HS-5 (cell line): ENCODE data around the gene CORO1A.
"Not testable (repeated sequence)": the region's sequence is repeated elsewhere in the genome, so short reads cannot be mapped to it uniquely, and the experiment has no call there.

Source experiments
- DNase-seq: peaks from one replicate; pipeline ENCODE4 v3.0.0-alpha.2; 2012; ENCODE audit warnings: low read depth

Gene CORO1A

DNA sequence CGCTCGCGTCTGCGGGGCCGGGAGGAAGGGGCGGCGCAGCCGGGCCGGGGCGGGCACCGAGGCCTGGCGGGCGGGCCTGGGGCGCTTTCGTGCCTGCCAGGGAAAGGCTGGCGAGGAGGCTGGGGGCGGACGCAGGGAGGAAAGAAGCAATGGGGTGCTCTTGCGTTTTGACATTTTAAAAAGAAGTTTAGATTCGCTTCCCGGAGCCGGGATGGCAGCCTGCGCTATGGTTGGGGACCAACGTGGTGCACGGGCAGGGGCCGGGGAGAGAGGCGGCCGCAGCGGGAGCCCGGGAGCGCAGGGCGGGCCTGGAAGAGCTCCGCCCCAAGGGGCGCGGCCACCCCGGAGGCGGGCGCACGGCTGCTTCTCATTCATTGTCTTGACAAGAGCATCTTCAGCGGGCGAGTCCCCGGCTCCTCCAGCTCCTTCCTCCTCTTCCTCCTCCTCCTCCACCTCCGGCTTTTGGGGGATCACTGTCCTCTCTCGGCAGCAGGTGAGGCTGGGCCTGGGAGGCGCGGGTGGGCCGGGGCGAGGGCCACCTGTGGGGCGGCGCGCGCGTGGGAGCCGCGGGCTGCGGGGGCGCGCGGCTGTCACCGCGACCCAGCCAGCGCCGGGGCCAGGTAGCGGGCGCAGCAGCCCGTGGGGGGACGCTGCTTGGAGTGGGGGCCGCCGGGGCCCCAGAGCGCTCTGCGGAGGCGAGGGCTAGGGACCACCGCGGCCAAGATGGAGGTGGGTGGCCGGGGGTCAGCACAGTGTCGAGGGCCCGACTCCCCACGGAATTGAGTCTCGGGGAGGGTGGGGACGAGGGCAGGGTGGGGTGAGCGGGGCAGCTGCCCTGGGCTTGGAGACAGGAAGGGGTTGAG lies at the start of gene CORO1A:
CORO1A (plus strand) TSS at position 370 of the 863 bp plus-strand sequence. CDS start 1,608 bp downstream, outside the sequence.
- DNase-seq = peak; percentile 28

DNA sequence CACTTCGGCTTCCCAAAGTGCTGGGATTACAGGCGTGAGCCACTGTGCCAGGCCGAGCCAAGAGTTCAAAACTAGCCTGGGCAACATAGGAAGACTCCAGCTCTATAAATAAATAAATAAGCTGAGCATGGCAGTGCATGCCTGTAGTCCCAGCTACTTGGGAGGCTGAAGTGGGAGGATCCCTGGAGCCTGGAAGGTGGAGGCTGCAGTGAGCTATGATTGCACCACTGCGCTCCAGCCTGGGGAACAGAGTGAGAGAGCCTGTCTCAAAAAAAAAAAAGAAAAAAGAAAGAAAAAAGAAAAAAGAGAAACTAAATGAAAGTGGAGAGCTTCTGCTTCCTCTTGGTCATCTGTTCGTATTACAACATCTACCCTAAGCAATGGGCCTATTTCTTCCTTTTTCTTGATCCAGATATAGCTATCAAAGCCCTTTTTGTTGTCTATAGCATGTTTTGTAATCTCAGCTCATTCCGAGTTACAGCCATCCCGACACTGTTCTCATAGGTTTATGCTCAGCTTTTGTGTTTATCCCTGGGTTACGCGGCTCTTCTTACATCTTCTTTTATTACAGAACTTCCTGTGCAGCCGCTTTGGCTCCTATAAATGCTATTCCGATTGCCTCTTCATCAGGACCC lies 46.3 kb upstream of the CORO1A start:
- no peak for DNase-seq

DNA sequence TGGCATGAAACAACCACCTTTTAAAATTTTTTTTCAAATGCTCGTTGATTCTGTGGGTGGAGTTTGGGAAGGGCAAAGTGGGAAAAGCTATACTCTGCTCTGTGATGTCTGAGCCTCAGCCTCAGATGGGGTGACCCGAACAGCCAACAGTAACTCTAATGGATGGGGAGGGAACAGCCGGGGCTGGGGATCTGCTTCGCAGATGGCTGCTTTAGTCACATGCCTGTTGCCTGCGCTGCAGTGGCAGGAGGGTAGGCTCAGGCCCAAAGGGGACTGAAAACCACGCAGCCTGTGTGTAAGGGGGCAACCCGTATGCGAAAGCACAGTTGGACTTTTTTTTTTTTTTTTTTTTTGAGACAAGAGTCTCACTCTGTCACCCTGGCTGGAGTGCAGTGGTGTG lies 45.5 kb upstream of the CORO1A start:
- DNase-seq = no peak

DNA sequence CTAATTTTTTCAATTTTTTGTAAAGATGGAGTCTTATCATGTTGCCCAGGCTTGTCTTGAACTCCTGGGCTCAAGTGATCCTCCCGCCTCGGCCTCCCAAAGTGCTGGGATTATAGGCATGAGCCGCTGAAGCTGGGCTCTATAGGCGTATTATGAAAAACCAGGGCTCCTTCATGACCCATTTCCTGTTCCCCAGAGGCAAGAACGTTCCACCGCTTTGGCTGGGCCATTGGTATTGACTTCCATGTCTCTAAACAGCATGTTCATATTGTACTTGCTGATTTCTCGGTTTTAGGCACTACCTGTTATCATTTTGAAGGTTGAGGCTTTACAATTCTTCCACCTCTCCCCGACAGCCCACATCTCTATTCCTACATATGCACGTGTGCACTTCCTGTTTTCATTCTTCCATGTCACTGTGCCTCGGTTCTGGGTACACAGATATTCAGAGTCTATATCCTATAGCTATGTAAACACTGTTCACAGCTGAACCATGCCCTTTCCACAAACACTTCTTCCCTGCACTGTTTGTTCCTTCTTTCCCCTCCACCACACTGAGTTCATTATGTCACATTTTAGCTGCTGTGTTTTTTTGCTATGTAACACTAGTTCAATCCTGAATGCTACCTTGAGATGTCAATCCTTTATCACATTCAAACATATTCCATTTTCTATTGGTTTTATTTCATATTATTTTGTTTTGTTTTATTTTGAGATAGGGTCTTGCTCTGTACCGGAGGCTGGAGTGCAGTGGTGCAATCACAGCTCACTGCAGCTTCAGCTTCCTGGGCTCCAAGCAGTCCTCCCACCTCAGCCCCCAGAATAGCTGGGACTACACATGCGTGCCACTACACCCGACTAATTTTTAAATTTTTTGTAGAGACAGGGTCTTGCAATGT lies 43.6 kb upstream of the CORO1A start:
- no peak for DNase-seq

DNA sequence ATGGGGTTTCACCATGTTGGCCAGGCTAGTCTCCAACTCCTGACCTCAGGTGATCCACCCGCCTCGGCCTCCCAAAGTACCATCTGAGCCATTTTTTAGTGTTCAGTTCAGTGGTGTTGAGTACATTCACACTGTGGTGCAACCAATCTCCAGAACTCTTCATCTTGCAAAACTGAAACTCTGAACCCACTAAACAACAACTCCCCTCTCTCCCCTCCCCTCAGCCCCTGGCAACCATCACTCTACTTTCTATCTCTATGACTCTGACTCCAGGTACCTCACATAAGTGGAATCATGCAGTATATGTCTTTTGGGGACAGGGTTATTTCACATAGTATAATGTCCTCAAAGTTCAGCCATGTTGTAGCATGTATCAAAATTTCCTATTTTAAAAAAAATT lies 41.7 kb upstream of the CORO1A start:
- no peak for DNase-seq

DNA sequence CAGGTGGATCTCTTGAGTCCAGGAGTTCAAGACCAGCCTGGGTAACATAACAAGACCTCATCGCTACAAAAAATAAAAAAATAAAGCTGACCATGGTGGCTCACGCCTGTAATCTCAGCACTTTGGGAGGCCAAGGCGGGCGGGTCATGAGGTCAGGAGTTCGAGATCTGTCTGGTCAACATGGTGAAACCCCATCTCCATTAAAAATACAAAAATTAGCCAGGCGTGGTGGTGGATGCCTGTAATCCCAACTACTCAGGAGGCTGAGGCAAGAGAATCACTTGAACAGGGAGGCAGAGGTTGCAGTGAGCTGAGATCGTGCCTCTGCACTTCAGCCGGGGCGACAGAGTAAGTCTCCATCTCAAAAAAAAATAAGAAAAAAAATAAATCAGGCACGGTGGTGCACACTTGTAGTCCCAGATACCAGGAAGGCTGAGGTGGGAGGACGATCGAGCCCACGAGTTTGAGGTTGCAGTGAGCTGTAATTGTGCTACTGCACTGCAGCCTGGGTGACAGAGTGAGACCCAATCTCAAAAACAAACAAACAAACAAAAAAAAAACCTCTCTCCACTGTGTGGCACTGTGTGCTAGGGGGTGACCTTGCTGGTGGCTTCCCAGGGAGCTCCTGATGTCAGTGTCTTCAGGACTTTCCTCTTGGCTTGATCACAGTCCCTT lies 40.6 kb upstream of the CORO1A start:
- no peak for DNase-seq

DNA sequence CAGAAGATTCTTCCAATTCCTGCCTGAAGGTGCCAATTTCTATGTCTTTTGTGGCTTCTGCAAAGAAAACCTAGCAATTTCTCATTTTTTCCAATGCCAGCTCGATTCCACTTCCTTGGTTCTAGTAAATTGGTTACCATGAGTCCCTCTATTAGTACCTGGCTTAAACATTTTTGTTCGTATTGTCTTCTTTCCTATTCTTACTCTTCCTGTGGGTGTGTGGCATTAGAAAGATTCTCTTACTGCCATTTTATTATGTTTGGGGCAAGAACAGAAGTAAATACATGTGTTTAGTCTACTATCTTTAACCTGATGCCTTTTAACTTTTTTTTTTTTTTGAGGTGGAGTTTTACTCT lies 40.1 kb upstream of the CORO1A start:
- no peak for DNase-seq

DNA sequence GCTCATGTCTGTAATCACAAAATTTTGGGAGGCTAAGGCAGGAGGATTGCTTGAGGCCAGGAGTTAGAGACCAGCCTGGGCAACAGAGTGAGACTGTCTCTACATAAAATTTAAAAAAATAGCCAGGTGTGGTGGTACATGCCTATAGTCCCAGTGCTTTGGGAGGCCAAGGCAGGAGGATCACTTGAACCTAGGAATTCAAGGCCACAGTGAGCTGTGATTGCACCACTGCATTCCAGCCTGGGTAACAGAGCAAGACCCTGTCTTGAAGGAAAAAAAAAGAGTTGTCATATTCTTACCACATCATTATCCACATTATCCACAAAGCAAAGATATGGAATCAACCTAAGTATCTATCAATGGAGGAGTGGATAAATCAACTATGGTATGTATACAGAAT lies 39.4 kb upstream of the CORO1A start:
- no peak for DNase-seq

DNA sequence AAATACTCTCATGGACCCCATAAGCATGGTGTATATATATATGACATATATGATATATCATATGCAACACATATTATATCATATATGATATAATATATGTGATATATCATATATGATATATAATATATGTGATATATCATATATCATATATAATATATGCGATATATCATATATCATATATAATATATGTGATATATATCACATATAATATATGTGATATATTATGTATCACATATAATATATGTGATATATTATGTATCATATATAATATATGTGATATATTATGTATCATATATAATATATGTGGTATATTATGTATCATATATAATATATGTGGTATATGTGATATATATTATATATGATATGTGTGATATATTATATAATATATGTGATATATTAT lies 38.5 kb upstream of the CORO1A start:
- no peak for DNase-seq

DNA sequence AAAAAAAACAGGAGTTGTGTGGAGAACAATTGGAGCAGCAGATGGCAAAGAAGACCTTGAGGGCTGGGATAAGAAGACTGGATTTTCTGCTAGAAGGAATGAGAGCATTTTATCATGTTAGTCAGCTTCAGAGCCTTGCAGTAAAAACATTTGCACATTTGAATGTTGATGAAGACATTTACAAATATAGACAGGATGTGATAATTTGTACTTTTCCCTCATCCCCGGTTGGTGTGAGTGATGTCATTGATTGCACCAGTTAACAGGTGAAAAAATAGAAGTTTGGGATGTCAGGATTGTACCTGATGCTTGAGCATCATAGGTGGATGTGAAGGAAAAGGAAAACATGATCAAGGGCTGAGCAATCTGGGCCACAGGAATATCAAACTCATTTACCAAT lies 37.7 kb upstream of the CORO1A start:
- DNase-seq = no peak

DNA sequence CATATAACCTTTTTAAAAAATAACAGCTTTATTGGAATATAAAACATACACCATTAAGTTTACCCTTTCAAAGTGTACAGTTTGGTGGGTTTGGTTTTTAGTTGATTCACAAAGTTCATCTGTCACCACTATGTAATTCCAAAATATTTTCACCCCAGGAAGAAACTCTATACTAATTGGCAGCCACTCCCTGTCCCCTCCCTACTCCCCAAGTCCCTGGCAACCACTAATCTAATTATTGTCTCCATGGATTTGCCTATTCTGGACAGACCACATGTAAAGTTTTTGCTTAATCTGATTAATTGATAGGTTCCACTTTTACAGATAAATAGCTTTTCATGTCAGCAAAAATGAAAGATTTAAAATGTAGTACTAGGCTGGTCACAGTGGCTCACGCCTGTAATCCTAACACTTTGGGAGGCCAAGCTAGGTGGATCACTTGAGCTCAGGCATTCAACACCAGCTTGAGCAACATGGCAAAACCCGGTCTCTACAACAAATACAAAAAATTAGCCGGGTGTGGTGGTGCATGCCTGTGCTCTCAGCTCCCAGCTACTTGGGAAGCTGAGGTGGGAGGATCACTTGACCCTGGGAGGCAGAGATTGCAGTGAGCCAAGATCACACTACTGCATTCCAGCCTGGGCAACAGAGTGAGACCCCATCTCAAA lies 35.4 kb upstream of the CORO1A start:
- no peak for DNase-seq

DNA sequence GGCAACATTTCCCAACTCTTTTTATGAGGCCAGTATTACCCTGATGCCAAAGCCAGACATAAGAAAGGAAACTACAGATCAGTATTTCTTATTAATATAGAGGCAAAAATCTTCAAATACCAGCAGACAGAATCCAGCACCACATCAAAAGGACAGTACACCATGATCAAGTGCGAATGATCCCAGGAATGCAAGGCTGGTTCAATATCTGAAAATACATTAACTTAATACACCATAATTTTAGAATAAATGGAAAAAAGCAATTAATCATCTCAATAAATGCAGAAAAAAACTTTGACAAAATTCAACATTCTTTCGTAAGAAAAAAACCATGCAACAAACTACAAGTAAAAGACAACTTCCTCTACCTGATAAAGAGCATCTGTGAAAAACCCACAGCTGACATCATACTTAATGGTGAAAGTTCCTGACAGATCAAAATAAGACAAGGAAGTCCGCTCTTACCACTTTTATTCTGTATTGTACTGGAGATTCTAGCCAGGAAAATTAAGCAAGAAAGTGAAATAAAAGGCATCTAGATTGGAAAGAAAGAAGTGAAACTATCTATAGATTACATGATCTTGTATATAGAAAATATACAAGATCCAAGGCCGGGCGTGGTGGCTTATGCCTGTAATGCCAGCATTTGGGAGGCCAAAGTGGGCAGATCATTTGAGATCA lies 34.0 kb upstream of the CORO1A start:
- no peak for DNase-seq

DNA sequence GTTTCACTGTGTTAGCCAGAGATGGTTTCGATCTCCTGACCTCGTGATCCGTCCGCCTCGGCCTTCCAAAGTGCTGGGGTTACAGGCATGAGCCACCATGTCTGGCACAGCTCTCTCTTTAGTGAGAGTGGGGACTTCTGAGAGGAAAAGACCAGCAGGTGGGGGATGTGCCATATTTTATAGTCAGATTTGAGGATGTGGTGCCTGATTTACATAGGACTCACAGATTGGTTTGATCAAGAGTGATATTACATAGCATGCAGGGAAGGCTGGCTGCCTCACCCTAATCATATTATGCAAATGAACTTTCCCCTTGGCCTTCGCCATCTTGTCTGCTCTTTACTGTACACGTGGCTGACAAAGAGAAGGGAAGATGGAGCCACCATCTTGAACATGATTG lies 32.3 kb upstream of the CORO1A start:
- DNase-seq = no peak

DNA sequence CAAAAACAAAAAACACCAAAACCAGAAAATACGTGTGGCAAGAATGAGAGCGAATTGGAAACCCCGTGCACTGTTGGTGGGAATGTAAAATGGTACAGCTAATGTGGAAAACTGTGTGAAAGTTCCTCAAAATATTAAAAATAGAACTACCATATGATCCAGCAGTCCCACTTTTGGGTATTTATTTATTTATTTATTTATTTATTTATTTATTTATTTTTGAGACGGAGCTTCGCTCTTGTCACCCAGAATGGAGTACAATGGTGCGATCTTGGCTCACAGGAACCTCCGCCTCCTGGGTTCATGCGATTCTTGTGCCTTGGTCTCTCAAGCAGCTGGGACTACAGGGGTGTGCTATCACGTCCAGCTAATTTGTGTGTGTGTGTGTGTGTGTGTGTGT lies 30.9 kb upstream of the CORO1A start:
- no peak for DNase-seq

DNA sequence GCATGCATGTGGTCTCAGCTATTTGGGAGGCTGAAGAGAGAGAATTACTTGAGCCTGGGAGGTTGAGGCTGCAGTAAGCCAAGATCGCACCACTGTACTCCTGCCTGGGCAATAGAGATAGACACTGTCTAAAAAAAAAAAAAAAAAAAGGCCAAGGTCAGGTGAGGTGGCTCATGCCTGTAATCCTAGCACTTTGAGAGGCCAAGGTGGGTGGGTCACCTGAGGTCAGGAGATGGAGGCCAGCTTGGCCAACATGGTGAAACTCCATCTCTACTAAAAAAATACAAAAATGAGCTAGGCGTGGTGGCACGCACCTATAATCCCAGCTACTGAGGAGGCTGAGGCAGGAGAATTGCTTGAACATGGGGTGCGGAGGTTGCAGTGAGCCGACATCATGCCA lies 28.2 kb upstream of the CORO1A start:
- no peak for DNase-seq

DNA sequence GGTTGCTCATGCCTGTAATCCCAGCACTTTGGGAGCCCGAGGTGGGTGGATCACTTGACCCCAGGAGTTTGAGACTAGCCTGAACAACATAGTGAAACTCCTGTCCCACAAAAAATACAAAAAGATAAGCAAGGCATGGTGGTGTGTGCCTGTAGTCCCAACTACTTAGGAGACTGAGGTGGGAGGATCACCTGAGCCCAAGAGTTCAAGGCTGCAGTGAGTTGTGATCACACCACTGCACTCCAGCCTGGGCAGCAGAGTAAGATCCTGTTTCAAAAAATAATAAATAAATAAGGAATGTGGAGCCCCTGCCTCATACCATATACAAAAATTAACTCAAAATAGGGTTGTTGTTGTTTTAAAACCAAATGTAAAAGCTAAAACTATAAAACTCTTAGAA lies 26.2 kb upstream of the CORO1A start:
- no peak for DNase-seq

DNA sequence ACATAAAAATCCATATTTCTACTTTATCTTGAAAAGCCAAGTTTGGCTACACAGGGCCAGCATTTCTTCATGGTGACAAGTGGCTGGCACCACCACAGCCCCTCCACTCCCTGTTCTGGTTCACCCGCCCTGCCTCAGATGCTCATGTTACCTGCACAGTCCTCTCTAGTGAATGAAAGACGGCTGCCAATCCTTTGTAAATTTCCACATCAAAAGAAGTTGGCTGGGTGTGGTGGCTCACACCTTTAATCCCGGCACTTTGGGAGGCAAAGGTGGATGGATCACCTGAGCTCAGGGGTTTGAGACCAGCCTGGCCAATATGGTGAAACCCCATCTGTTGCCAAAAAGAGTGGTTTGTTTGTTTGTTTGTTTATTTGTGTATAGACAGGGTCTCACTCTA lies 19.9 kb upstream of the CORO1A start:
- no peak for DNase-seq

DNA sequence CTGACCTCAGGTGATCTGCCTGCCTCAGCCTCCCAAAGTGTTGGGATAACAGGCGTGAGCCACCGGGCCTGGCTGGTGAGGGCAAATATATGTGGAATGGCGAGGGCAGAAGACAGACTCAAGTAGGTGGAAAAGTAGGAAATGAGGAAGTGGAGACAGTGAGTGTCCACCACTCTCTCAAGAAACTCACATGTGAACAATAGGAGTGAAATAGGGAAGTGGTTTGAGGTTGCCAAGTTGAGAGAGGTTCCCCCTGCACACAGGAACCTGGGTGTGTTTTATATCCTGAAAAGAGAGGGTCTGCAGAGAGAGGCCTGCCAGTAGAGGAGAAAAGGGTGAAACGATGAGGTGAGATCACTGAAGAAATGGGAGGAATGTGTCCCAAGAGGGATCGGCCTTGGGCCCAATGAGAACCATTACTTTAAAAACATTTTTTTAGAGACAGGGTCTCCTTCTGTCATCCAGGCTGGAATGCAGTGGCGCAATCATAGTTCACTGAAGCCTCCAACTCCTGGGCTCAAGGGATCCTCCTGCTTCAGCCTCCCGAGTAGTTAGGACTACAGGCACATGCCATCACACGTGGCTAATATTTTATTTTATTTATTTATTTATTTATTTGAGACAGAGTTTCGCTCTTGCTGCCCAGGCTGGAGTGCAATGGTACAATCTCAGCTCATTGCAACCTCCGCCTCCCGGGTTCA lies 17.1 kb upstream of the CORO1A start:
- no peak for DNase-seq

DNA sequence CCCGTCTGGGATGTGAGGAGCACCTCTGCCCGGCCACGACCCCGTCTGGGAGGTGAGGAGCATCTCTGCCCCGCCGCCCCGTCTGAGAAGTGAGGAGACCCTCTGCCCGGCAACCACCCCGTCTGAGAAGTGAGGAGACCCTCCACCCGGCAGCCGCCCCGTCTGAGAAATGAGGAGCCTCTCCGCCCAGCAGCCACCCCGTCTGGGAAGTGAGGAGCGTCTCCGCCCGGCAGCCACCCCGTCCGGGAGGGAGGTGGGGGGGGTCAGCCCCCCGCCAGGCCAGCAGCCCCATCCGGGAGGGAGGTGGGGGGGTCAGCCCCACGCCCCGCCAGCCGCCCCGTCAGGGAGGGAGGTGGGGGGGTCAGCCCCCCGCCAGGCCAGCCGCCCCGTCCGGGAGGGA lies 14.7 kb upstream of the CORO1A start:
- not testable (repeated sequence) for DNase-seq

DNA sequence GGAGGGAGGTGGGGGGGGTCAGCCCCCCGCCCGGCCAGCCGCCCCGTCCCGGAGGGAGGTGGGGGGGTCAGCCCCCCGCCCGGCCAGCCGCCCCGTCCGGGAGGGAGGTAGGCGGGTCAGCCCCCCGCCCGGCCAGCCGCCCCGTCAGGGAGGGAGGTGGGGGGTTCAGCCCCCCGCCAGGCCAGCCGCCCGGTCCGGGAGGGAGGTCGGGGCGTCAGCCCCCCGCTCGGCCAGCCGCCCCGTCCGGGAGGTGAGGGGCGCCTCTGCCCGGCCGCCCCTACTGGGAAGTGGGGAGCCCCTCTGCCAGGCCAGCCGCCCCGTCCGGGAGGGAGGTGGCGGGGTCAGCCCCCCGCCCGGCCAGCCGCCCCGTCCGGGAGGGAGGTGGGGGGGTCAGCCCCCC lies 14.0 kb upstream of the CORO1A start:
- DNase-seq = not testable (repeated sequence)
